KMS-11 (cell line): Measurements from ENCODE around the gene ACTN2.

Source experiments
- H2AFZ ChIP-seq: fragments of 200-600 bp; sonication (generic); 2 replicates; pipeline ENCODE4 v1.6.1; 2016; ENCODE audit warnings: antibody characterized with exemption, mixed run types, low read depth
- H3K27ac ChIP-seq: fragments of 200-600 bp; sonication (generic); 2 replicates; pipeline ENCODE4 v1.6.1; 2016; ENCODE audit warnings: mild to moderate bottlenecking, mixed run types
- H3K27me3 ChIP-seq: fragments of 200-600 bp; sonication (generic); 2 replicates; pipeline ENCODE4 v1.6.1; 2017; ENCODE audit warnings: mild to moderate bottlenecking, low read depth, mixed run types, moderate library complexity; ENCODE audit not compliant: insufficient read depth
- H3K36me3 ChIP-seq: fragments of 200-600 bp; sonication (generic); 2 replicates; pipeline ENCODE4 v1.6.1; 2017; ENCODE audit warnings: mild to moderate bottlenecking, mixed run types; ENCODE audit not compliant: insufficient read depth
- H3K4me1 ChIP-seq: fragments of 200-600 bp; sonication (generic); 2 replicates; pipeline ENCODE4 v1.6.1; 2016; ENCODE audit warnings: mild to moderate bottlenecking, low read depth, mixed run types; ENCODE audit not compliant: poor library complexity, severe bottlenecking
- H3K4me2 ChIP-seq: fragments of 200-600 bp; sonication (generic); 2 replicates; pipeline ENCODE4 v1.7.0; 2016; ENCODE audit warnings: mild to moderate bottlenecking, mixed run types
- H3K4me3 ChIP-seq: fragments of 200-600 bp; sonication (generic); IDR thresholded peaks from 2 replicates; pipeline ENCODE4 v1.6.1; 2017; ENCODE audit warnings: low read depth, low read length, mixed read lengths; ENCODE audit not compliant: insufficient read depth
- H3K79me2 ChIP-seq: fragments of 200-600 bp; sonication (generic); 2 replicates; pipeline ENCODE4 v1.6.1; 2016; ENCODE audit warnings: low read depth, mixed run types; ENCODE audit not compliant: insufficient read depth
- H3K9ac ChIP-seq: fragments of 200-600 bp; sonication (generic); 2 replicates; pipeline ENCODE4 v1.6.1; 2016; ENCODE audit warnings: mild to moderate bottlenecking, mixed run types
- H4K20me1 ChIP-seq: fragments of 200-600 bp; sonication (generic); 2 replicates; pipeline ENCODE4 v1.6.1; 2016; ENCODE audit warnings: mild to moderate bottlenecking, mixed run types; ENCODE audit not compliant: insufficient read depth
- TF ChIP-seq, protein P1 (sequence below): fragments of 200-600 bp; sonication (generic); conservative IDR thresholded peaks from 2 replicates; pipeline ENCODE4 v1.6.1; 2017; ENCODE audit warnings: low read depth, mild to moderate bottlenecking, antibody characterized with exemption, low read length, moderate library complexity, mixed read lengths

Gene ACTN2

DNA sequence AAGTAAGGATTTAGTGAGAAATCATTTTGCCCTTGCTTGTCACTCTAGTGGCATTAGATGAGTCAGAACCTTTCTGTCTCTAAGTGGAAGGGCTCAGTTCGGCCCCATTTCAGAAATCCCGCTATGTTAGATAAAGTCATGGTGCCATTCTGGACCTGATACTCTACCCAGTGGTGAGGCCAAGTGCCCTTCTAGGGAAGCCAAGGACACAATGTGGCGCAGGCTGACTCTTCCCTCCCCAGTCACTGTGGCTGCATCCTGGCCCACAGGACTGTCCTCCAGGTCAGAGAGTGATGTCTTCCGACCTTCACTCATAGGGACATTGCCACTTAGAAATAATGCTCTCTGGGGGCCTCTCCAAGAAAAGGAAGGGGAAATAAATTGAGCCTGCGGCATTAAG lies 60.5 kb downstream of the ACTN2 start:
- TF ChIP-seq, protein P1, sequence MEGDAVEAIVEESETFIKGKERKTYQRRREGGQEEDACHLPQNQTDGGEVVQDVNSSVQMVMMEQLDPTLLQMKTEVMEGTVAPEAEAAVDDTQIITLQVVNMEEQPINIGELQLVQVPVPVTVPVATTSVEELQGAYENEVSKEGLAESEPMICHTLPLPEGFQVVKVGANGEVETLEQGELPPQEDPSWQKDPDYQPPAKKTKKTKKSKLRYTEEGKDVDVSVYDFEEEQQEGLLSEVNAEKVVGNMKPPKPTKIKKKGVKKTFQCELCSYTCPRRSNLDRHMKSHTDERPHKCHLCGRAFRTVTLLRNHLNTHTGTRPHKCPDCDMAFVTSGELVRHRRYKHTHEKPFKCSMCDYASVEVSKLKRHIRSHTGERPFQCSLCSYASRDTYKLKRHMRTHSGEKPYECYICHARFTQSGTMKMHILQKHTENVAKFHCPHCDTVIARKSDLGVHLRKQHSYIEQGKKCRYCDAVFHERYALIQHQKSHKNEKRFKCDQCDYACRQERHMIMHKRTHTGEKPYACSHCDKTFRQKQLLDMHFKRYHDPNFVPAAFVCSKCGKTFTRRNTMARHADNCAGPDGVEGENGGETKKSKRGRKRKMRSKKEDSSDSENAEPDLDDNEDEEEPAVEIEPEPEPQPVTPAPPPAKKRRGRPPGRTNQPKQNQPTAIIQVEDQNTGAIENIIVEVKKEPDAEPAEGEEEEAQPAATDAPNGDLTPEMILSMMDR, result no peak
- Histone ChIP-seq H3K4me2 (no peak overlapping the region), H3K4me3 (no peak overlapping the region), H3K9ac (no peak overlapping the region), H3K27me3 (no peaks in the 10 kb centered on the region), H3K4me1 (no peaks in the 10 kb centered on the region), H3K36me3 (no peaks in the 10 kb centered on the region), H3K79me2 (no peaks in the 10 kb centered on the region), H3K27ac (no peak overlapping the region), H2AFZ (no peak overlapping the region), H4K20me1 (no peaks in the 10 kb centered on the region)

DNA sequence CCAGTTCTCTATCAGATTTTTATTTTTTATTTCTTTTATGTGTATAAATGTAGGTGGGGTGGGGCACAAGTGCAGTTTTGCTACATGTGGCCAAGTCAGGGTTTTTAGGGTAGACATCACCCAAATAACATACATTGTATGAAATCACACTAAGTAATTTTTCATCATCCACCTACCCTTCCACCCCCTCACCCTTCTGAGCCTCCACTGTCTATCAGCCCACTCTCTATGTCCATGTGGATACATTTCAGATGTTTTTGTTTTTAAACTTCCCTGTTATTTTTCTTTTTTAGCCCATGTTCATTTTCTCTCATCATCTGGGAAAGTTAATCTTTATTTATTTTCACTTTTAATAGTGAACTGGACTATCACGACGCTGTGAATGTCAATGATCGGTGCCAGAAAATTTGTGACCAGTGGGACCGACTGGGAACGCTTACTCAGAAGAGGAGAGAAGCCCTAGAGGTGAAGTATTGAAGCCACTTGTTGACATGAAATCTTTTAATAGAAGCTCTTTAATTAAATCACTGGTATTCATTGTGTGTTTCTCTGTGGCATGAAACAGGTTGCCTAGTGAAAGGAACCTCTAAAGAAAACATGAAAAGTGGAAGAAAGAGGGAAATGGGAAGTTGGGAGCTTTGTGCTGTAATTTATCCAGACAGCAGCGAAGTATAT lies 61.1 kb downstream of the ACTN2 start:
- Histone ChIP-seq H3K4me2 (no peak overlapping the region), H3K4me1 (no peaks in the 10 kb centered on the region), H3K27ac (no peak overlapping the region), H2AFZ (no peak overlapping the region), H3K79me2 (no peaks in the 10 kb centered on the region), H3K9ac (no peak overlapping the region), H3K36me3 (no peaks in the 10 kb centered on the region), H4K20me1 (no peaks in the 10 kb centered on the region), H3K4me3 (no peak overlapping the region), H3K27me3 (no peaks in the 10 kb centered on the region)
- TF ChIP-seq, protein P1, result no peak

DNA sequence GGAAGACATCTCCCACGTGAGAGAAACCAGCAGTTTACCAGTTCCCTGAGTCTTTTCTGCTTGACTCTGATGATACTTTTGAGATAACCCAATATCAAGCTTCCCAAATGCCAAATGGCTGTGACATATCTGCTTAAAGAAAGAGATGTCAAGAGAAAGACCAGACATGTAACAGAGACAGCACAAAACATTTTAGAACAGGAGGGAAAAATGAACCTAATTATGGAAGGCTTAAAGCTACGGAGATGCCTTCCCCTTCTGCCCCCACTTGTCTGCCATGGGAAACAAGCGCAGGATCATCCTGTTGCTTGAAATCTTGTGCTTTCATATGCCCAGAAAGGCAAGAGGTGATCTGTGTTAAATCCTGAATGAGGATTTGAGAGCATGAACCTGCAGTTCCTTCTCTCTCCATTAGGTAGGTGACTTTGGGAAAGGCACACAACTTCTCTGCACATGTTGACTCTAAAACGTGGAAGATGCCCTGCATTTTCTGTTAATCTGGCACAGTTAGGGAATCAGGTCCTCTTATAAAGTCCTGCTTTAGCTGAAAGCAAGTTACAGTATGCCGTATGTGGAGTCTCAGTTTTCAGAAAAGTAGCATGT lies 62.1 kb downstream of the ACTN2 start:
- Histone ChIP-seq H3K4me1 (no peaks in the 10 kb centered on the region), H3K4me2 (no peak overlapping the region), H3K9ac (no peak overlapping the region), H3K27ac (no peak overlapping the region), H3K4me3 (no peak overlapping the region), H3K79me2 (no peaks in the 10 kb centered on the region), H3K36me3 (no peaks in the 10 kb centered on the region), H4K20me1 (no peaks in the 10 kb centered on the region), H3K27me3 (no peaks in the 10 kb centered on the region), H2AFZ (no peak overlapping the region)
- TF ChIP-seq, protein P1, result no peak

DNA sequence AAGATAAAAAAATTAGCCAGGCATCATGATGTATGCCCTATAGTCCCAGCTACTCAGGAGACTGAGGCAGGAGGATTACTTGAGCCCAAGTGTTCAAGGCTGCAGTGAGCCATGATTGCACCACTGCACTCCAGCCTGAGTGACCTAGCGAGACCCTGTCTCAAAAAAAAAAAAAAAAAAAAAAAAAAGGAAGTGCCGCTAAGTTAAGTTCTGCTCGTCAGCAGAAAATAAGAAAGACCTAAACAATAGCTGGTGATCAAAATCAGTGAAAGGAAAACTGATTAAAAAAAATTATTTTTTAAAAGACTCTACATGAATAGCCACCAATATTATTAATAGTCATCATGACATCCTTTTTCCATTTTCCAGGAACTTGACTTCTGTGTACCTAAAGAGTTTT lies 64.6 kb downstream of the ACTN2 start:
- TF ChIP-seq, protein P1, result no peak
- no peak overlapping the region for H3K4me3 ChIP-seq
- no peaks in the 10 kb centered on the region for H3K79me2 ChIP-seq
- H3K9ac ChIP-seq, result no peak overlapping the region
- H3K36me3 ChIP-seq, result no peaks in the 10 kb centered on the region
- H4K20me1 ChIP-seq, result no peaks in the 10 kb centered on the region
- H3K27ac ChIP-seq, result no peak overlapping the region
- no peaks in the 10 kb centered on the region for H3K4me1 ChIP-seq
- H3K4me2 ChIP-seq, result no peak overlapping the region
- no peaks in the 10 kb centered on the region for H3K27me3 ChIP-seq
- no peak overlapping the region for H2AFZ ChIP-seq
